Measurements from ENCODE around the gene GLYR1. TPM values are rescaled to one million over a fixed set of nuclear protein-coding genes. Genes with fewer than 3 reads are reported as not detected.

The GLYR1 gene
- total and polyA plus RNA-seq, 9 of the 15 experiments (the other 6 are each of a cell fraction or from before 2014, with no cell fraction given): 6.7 to 99.2 (median 60.2) TPM

- peaks cover 41% of the 10 kb centered on the region; the same call in 2 of the 3 replicates for H3K36me3 ChIP-seq (ENCODE audit: control insufficient read depth, insufficient read depth, low read length)
- peak within 1 kb of the TSS; percentile 67 to 89 for H3K9ac ChIP-seq (ENCODE audit: insufficient read depth in 1 of 2, low read depth in 2 of 2, low read length in 2 of 2)
- ChIA-PET POLR2A (interaction anchor here (0.5 to 1.8 kb wide), 7 partner anchors 11 to 100 kb away, joined by 3 to 7 read pairs (median 4); partner anchors contain the start of gene ZNF500), CTCF (ENCODE audit: low intra/inter-chr PET ratio) (no interaction called here)
- peaks cover 35 to 70% of the 10 kb centered on the region in 2 experiments for H3K4me1 ChIP-seq (replicated peaks in 1 of 2; ENCODE audit: control insufficient read depth in 2 of 2, insufficient read depth in 2 of 2, low read length in 2 of 2)
- ATAC-seq (peak; percentile 65), FAIRE-seq (peak; percentile 78), DNase-seq (ENCODE audit: extremely low read depth in 1 of 4, low spot score in 3 of 4) (peak; percentile 74 to 90 (median 79))
- H3K9me3 ChIP-seq (replicated peaks; ENCODE audit: control insufficient read depth, insufficient read depth, low read depth, low read length): no peaks in the 10 kb centered on the region
- no peaks in the 10 kb centered on the region; the same call in 1 of the 2 replicates for H4K20me1 ChIP-seq (replicated peaks; ENCODE audit: control insufficient read depth, insufficient read depth, low read length)
- no peaks in the 10 kb centered on the region for H3K27me3 ChIP-seq (ENCODE audit: control insufficient read depth in 2 of 2, insufficient read depth in 2 of 2, low read length in 2 of 2)
- H3K79me2 ChIP-seq (ENCODE audit: control insufficient read depth, insufficient read depth, low read length): peaks cover 6% of the 10 kb centered on the region; the same call in 2 of the 3 replicates
- in situ Hi-C loops (cut with MboI) (no loop called here), intact Hi-C loops (cut with micrococcal nuclease) (loop anchor here (2.0 to 5.0 kb wide), 2 partner anchors 45 to 85 kb away; partner anchors contain the start of genes GLYR1 and UBN1)
- 1% methylated on average over 62 of the region's 70 CpGs for WGBS (ENCODE audit: insufficient coverage, low coverage, missing lambda C conversion rate)
- H3K9me1 ChIP-seq (ENCODE audit: control insufficient read depth, insufficient read depth, low read length): no peaks in the 10 kb centered on the region
- H3K4me2 ChIP-seq (ENCODE audit: insufficient read depth, low read length): peak within 1 kb of the TSS; percentile 79
- peak within 1 kb of the TSS; percentile 89 for H3K4me3 ChIP-seq
- H2AFZ ChIP-seq (ENCODE audit: low read depth, low read length): peak within 1 kb of the TSS; percentile 91
- no TSS peak for BruUV-seq (replicated peaks)
- peak within 1 kb of the TSS; percentile 78 for H3K27ac ChIP-seq (ENCODE audit: extremely low read depth, low read depth, low read length)
- TF ChIP-seq UBTF (IDR thresholded peaks at IDR 0.05; ENCODE audit: borderline replicate concordance in 1 of 2, low read depth in 2 of 2, low read length in 2 of 2) (no peak), SIN3B (IDR thresholded peaks at IDR 0.05; ENCODE audit: low read depth) (peak; percentile 40; the same call in 1 of the 2 replicates), BRF1 (IDR thresholded peaks at IDR 0.05; ENCODE audit: borderline replicate concordance, extremely low read depth, insufficient read length) (no peak), ADNP (tag; IDR thresholded peaks at IDR 0.05) (no peak), PML (IDR thresholded peaks at IDR 0.05; ENCODE audit: low read length) (no peak), CBX8 (IDR thresholded peaks at IDR 0.05; ENCODE audit: borderline replicate concordance, extremely low read depth, low read depth, low read length, poor library complexity, severe bottlenecking) (no peak), TEAD2 (tag; IDR thresholded peaks at IDR 0.05) (no peak), ZBTB12 (CRISPR knock-in tag; IDR thresholded peaks at IDR 0.05) (no peak), RB1 (IDR thresholded peaks at IDR 0.05; ENCODE audit: low read depth) (0 out of 2 replicates have a peak, but pooled peaks have one; percentile 33), ZNF586 (CRISPR knock-in tag; conservative IDR thresholded peaks at IDR 0.05) (no peak), FOXJ3 (CRISPR knock-in tag; IDR thresholded peaks at IDR 0.05) (no peak), PRPF4 (IDR thresholded peaks at IDR 0.05; ENCODE audit: insufficient read depth, low read depth, low read length, poor library complexity, severe bottlenecking) (no peak), TRIM28 (IDR thresholded peaks at IDR 0.05) (no peak), TCF15 (CRISPR knock-in tag; IDR thresholded peaks at IDR 0.05) (no peak), ZBTB7A (IDR thresholded peaks at IDR 0.05; ENCODE audit: borderline replicate concordance, control insufficient read depth, low read depth, low read length) (peak; percentile 32; the same call in 1 of the 2 replicates), ZNF436 (CRISPR knock-in tag; IDR thresholded peaks at IDR 0.05) (no peak), RBM17 (IDR thresholded peaks at IDR 0.05; ENCODE audit: borderline replicate concordance, low read depth, low read length) (no peak), PHB2 (IDR thresholded peaks at IDR 0.05; ENCODE audit: low read depth) (no peak)
These were observed 45.0 kb downstream of the GLYR1 start, which contains the start of gene ROGDI for GRCh38 chr16:4801962-4802658. Gene ROGDI (minus strand): TSS chr16:4802633. CDS start chr16:4802571, 62 bp downstream.

Data from K562 (cell line).